B cell (primary cell): ENCODE results near the gene ACAD8.

Experiments
- EZH2 ChIP-seq: IDR thresholded peaks from 2 replicates; pipeline ENCODE4 v1.6.1; 2012; ENCODE audit warnings: borderline replicate concordance, low read depth, mild to moderate bottlenecking, moderate library complexity, low read length; ENCODE audit not compliant: insufficient read depth, poor library complexity, severe bottlenecking
- TF ChIP-seq, protein P1 (sequence below): fragments of 200-600 bp; IDR thresholded peaks from one replicate; pipeline ENCODE4 v1.8.0; 2022; ENCODE audit warnings: antibody characterized with exemption, mild to moderate bottlenecking

DNA sequence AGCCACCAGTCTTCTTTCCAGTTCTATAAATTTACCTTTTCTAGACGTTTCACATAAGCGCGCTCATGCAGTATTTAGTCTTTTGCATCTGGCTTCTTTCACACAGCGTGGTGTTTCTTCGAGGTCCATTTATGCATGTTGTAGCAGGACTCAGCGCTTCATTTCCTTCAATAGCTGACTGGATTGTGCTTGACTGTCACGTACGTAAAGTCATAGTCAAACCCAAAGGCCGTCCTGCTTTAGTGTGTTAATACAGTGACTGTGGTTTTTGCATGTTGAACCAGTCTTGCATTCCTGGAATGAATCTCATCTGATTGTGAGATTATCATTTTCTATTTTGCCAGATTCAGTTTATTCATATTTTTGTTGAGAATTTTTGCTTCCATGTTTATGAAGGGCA, 41.3 kb downstream of the ACAD8 start:
- TF ChIP-seq EZH2: no peak
- TF ChIP-seq, protein P1, sequence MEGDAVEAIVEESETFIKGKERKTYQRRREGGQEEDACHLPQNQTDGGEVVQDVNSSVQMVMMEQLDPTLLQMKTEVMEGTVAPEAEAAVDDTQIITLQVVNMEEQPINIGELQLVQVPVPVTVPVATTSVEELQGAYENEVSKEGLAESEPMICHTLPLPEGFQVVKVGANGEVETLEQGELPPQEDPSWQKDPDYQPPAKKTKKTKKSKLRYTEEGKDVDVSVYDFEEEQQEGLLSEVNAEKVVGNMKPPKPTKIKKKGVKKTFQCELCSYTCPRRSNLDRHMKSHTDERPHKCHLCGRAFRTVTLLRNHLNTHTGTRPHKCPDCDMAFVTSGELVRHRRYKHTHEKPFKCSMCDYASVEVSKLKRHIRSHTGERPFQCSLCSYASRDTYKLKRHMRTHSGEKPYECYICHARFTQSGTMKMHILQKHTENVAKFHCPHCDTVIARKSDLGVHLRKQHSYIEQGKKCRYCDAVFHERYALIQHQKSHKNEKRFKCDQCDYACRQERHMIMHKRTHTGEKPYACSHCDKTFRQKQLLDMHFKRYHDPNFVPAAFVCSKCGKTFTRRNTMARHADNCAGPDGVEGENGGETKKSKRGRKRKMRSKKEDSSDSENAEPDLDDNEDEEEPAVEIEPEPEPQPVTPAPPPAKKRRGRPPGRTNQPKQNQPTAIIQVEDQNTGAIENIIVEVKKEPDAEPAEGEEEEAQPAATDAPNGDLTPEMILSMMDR: no peak
